IMR-90 (cell line): ENCODE data around the gene LEP.

ENCODE experiments used
- CEBPB ChIP-seq: IDR thresholded peaks from 2 replicates; pipeline ENCODE4 v1.6.1; 2012; ENCODE audit warnings: low read depth, low read length, improper control_type of control experiment
- CTCF ChIP-seq: conservative IDR thresholded peaks from 2 replicates; pipeline ENCODE4 v1.5.1; 2012; ENCODE audit warnings: mild to moderate bottlenecking, low read depth, low read length, improper control_type of control experiment
- ELK1 ChIP-seq: fragments of 150-350 bp; IDR thresholded peaks from 2 replicates; pipeline ENCODE4 v1.6.1; 2016; ENCODE audit warnings: low read depth, mild to moderate bottlenecking, low read length, moderate library complexity, borderline replicate concordance
- FOS ChIP-seq: fragments of 150-350 bp; IDR thresholded peaks from 2 replicates; pipeline ENCODE4 v1.6.1; 2016; ENCODE audit warnings: low read depth, low read length
- MAZ ChIP-seq: IDR thresholded peaks from 2 replicates; pipeline ENCODE4 v1.6.1; 2012; ENCODE audit warnings: low read depth, mild to moderate bottlenecking, low read length, improper control_type of control experiment, moderate library complexity, borderline replicate concordance
- POLR2A ChIP-seq: IDR thresholded peaks from 2 replicates; pipeline ENCODE4 v1.6.1; 2012; ENCODE audit warnings: mild to moderate bottlenecking, low read depth, low read length
- RAD21 ChIP-seq: IDR thresholded peaks from 2 replicates; pipeline ENCODE4 v1.6.1; 2012; ENCODE audit warnings: low read length, improper control_type of control experiment
- RCOR1 ChIP-seq: IDR thresholded peaks from 2 replicates; pipeline ENCODE4 v1.6.1; 2012; ENCODE audit warnings: mild to moderate bottlenecking, low read length, improper control_type of control experiment; ENCODE audit not compliant: insufficient replicate concordance
- RFX5 ChIP-seq: IDR thresholded peaks from 2 replicates; pipeline ENCODE4 v1.8.0; 2012; ENCODE audit warnings: low read depth, mild to moderate bottlenecking, low read length, moderate library complexity
- SMC3 ChIP-seq: fragments of 150-350 bp; IDR thresholded peaks from 2 replicates; pipeline ENCODE4 v1.6.1; 2016; ENCODE audit warnings: low read depth, mild to moderate bottlenecking, antibody characterized with exemption, low read length, moderate library complexity

GRCh38 chr7:128253701-128254100, 12.6 kb downstream of the LEP start:
- TF ChIP-seq CTCF (no peak), POLR2A (no peak), RAD21 (no peak), FOS (no peak), RFX5 (no peak), ELK1 (no peak), MAZ (no peak), RCOR1 (no peak), SMC3 (no peak), CEBPB (no peak)
